ENCODE measurements around the gene CFAP97. TPM values are rescaled to one million over a fixed set of nuclear protein-coding genes. Genes with fewer than 3 reads are reported as not detected.

CFAP97 gene
- total and polyA plus RNA-seq, 2 donors (not counting 1 experiment from before 2014, with no cell fraction given), result 11.3 to 32.0 TPM

DNA sequence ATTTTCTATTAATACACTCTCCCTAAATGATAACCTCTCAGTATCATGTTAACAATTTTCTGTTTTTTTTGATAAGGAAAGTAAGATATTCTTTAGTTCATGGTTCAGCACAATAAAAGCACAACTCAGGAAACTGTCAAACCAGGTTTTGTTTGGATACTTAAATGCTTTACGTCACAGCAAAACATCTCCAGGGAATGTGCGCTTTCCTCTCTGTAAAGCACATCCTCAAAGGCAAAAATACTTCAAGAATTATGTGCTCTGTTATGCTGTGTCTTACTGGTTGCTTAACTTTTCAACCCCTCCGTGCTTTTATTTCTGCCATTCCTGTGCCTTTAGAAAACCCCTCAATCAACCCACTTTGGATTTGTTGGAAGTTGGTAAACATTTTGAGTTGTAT lies 33.4 kb upstream of the CFAP97 start:
- no peak overlapping the region for H3K4me3 ChIP-seq (ENCODE audit: control extremely low read depth in 1 of 5, extremely low read depth in 1 of 5, insufficient read depth in 1 of 5, low read depth in 2 of 5, low read length in 4 of 5)
- ChIA-PET CTCF (no interaction called here), POLR2A (no interaction called here)
- peaks cover 0 to 2% (median 0%) of the 10 kb centered on the region in 3 donors for H3K9me3 ChIP-seq (ENCODE audit: control extremely low read depth in 1 of 3, control insufficient read depth in 2 of 3, insufficient read depth in 1 of 3, low read length in 2 of 3)
- H3K4me2 ChIP-seq (replicated peaks; ENCODE audit: low read depth, low read length, poor library complexity, severe bottlenecking), result no peak overlapping the region
- whole genome bisulfite sequencing (ENCODE audit: insufficient coverage), result no CpG with 5 or more reads among the region's 3 CpGs
- H3K27me3 ChIP-seq (replicated peaks in 1 of 4; ENCODE audit: control extremely low read depth in 1 of 4, control insufficient read depth in 3 of 4, insufficient read depth in 4 of 4, low read length in 3 of 4), result no peaks in the 10 kb centered on the region
- Mint-ChIP-seq H3K4me3 (no peak overlapping the region), H3K27me3 (no peaks in the 10 kb centered on the region), H3K9me3 (ENCODE audit: insufficient read depth) (no peaks in the 10 kb centered on the region), H3K4me1 (peaks cover 34% of the 10 kb centered on the region), H3K27ac (no peak overlapping the region)
- intact Hi-C loops (cut with micrococcal nuclease), result no loop called here
- no peak overlapping the region for H2AFZ ChIP-seq (ENCODE audit: insufficient read depth, low read depth, low read length, poor library complexity, severe bottlenecking)
- H4K20me1 ChIP-seq (ENCODE audit: control insufficient read depth, insufficient read depth, low read length, poor library complexity, severe bottlenecking), result peaks cover 46% of the 10 kb centered on the region
- ATAC-seq (ENCODE audit: low read depth) (no peak), DNase-seq (no peak)
- H3K4me1 ChIP-seq (ENCODE audit: control insufficient read depth in 2 of 2, insufficient read depth in 2 of 2, low read length in 2 of 2), result no peaks in the 10 kb centered on the region
- peaks cover 81% of the 10 kb centered on the region for H3K79me2 ChIP-seq (ENCODE audit: control insufficient read depth, insufficient read depth, low read length)
- H3K9ac ChIP-seq (ENCODE audit: low read length), result no peak overlapping the region
- TF ChIP-seq, protein P1, sequence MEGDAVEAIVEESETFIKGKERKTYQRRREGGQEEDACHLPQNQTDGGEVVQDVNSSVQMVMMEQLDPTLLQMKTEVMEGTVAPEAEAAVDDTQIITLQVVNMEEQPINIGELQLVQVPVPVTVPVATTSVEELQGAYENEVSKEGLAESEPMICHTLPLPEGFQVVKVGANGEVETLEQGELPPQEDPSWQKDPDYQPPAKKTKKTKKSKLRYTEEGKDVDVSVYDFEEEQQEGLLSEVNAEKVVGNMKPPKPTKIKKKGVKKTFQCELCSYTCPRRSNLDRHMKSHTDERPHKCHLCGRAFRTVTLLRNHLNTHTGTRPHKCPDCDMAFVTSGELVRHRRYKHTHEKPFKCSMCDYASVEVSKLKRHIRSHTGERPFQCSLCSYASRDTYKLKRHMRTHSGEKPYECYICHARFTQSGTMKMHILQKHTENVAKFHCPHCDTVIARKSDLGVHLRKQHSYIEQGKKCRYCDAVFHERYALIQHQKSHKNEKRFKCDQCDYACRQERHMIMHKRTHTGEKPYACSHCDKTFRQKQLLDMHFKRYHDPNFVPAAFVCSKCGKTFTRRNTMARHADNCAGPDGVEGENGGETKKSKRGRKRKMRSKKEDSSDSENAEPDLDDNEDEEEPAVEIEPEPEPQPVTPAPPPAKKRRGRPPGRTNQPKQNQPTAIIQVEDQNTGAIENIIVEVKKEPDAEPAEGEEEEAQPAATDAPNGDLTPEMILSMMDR (IDR thresholded peaks at IDR 0.05), result no peak
- TF ChIP-seq EZH2 (IDR thresholded peaks at IDR 0.05; ENCODE audit: borderline replicate concordance, insufficient read depth, low read depth, low read length, poor library complexity, severe bottlenecking), result no peak
- H3K36me3 ChIP-seq (replicated peaks in 1 of 2; ENCODE audit: control extremely low read depth in 1 of 2, control insufficient read depth in 1 of 2, extremely low read depth in 1 of 2, insufficient read depth in 2 of 2, low read length in 1 of 2), result no peaks in the 10 kb centered on the region
- H3K27ac ChIP-seq (ENCODE audit: low read length in 2 of 2), result no peak overlapping the region

DNA sequence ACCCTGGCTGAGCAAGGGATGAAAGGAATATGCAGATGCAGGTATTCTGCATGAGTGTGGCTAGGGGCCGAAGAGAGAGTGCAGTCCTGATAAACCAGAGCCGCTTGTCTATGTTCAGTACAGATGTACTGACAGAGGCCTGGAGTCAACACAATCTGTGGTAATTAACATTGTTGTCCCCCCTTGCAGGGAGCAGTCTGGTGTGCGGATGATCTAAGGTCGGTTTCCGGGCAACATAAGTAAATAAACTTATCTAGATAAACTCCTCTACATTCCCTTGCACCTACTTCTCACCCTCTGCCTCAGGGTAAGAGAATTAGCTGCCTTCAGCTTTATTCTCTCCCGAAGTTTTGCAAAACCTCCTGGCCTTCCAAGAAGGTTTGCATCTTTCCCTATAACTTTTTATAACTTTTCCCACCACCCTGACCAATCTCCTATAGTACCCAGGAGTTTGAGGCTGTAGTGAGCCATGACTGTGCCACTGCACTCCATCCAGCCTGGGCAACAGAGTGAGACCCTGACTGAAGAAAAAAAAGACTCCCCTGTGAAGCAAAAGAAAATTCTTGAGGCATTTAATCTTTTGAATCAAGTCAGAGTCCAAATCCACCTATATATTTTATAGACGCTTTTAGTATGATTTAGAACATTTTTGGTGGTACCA lies 32.2 kb upstream of the CFAP97 start:
- Histone ChIP-seq H4K20me1 (ENCODE audit: control insufficient read depth, insufficient read depth, low read length, poor library complexity, severe bottlenecking) (peaks cover 45% of the 10 kb centered on the region), H3K4me3 (ENCODE audit: control extremely low read depth in 1 of 5, extremely low read depth in 1 of 5, insufficient read depth in 1 of 5, low read depth in 2 of 5, low read length in 4 of 5) (no peak overlapping the region), H3K36me3 (replicated peaks in 1 of 2; ENCODE audit: control extremely low read depth in 1 of 2, control insufficient read depth in 1 of 2, extremely low read depth in 1 of 2, insufficient read depth in 2 of 2, low read length in 1 of 2) (no peaks in the 10 kb centered on the region), H3K79me2 (ENCODE audit: control insufficient read depth, insufficient read depth, low read length) (peaks cover 83% of the 10 kb centered on the region), H3K9me3 (ENCODE audit: control extremely low read depth in 1 of 3, control insufficient read depth in 2 of 3, insufficient read depth in 1 of 3, low read length in 2 of 3) (peaks cover 0 to 2% (median 0%) of the 10 kb centered on the region in 3 donors), H3K27ac (ENCODE audit: low read length in 2 of 2) (no peak overlapping the region), H3K4me2 (replicated peaks; ENCODE audit: low read depth, low read length, poor library complexity, severe bottlenecking) (no peak overlapping the region), H3K27me3 (replicated peaks in 1 of 4; ENCODE audit: control extremely low read depth in 1 of 4, control insufficient read depth in 3 of 4, insufficient read depth in 4 of 4, low read length in 3 of 4) (no peaks in the 10 kb centered on the region), H3K4me1 (ENCODE audit: control insufficient read depth in 2 of 2, insufficient read depth in 2 of 2, low read length in 2 of 2) (no peaks in the 10 kb centered on the region), H3K9ac (ENCODE audit: low read length) (no peak overlapping the region), H2AFZ (ENCODE audit: insufficient read depth, low read depth, low read length, poor library complexity, severe bottlenecking) (no peak overlapping the region)
- H3K4me3 Mint-ChIP-seq, result no peak overlapping the region
- intact Hi-C loops (cut with micrococcal nuclease), result no loop called here
- ChIA-PET CTCF (interaction anchor here (1.1 kb wide), 1 partner anchor 18 kb away, joined by 3 read pairs; no protein-coding TSS in a partner anchor), POLR2A (interaction anchor here (0.6 kb wide), 1 partner anchor 27 kb away, joined by 3 read pairs; no protein-coding TSS in a partner anchor)
- 99% methylated on average over 6 of the region's 7 CpGs for WGBS (ENCODE audit: insufficient coverage)
- no peak for DNase-seq
- peaks cover 37% of the 10 kb centered on the region for H3K4me1 Mint-ChIP-seq
- H3K27ac Mint-ChIP-seq, result no peak overlapping the region
- H3K9me3 Mint-ChIP-seq (ENCODE audit: insufficient read depth), result no peaks in the 10 kb centered on the region
- ATAC-seq (ENCODE audit: low read depth), result no peak
- TF ChIP-seq, protein P1 (IDR thresholded peaks at IDR 0.05), result no peak
- TF ChIP-seq EZH2 (IDR thresholded peaks at IDR 0.05; ENCODE audit: borderline replicate concordance, insufficient read depth, low read depth, low read length, poor library complexity, severe bottlenecking), result no peak
- no peaks in the 10 kb centered on the region for H3K27me3 Mint-ChIP-seq
